ENCODE results near the gene NAV2. TPM values are rescaled to one million over a fixed set of nuclear protein-coding genes. Genes with fewer than 3 reads are reported as not detected.

The NAV2 gene
- polyA plus RNA-seq, 1 donor from 2014 or later = 3.0 TPM

- H3K9me3 ChIP-seq (ENCODE audit: low read length) = no peaks in the 10 kb centered on the region
- H2AFZ ChIP-seq (ENCODE audit: low read depth, low read length) = no peak overlapping the region
- H3K79me2 ChIP-seq (replicated peaks; ENCODE audit: insufficient read depth, low read length) = no peaks in the 10 kb centered on the region
- H3K27ac ChIP-seq (ENCODE audit: low read length) = no peak overlapping the region
- H4K20me1 ChIP-seq (ENCODE audit: insufficient read depth) = no peaks in the 10 kb centered on the region
- no peak overlapping the region for H3K9ac ChIP-seq (ENCODE audit: low read length)
- H3K36me3 ChIP-seq (ENCODE audit: insufficient read depth, low read length) = no peaks in the 10 kb centered on the region
- no peaks in the 10 kb centered on the region for H3K27me3 ChIP-seq (ENCODE audit: insufficient read depth, low read depth, low read length)
- H3K9me2 ChIP-seq (ENCODE audit: insufficient read depth, low read length) = no peaks in the 10 kb centered on the region
- TF ChIP-seq TAF1 (IDR thresholded peaks at IDR 0.05; ENCODE audit: low read depth) (no peak), RAD21 (conservative IDR thresholded peaks at IDR 0.05) (no peak), EZH2 (IDR thresholded peaks at IDR 0.05; ENCODE audit: borderline replicate concordance, insufficient read depth, low read length, poor library complexity, severe bottlenecking) (no peak)
- TF ChIP-seq, protein P1, sequence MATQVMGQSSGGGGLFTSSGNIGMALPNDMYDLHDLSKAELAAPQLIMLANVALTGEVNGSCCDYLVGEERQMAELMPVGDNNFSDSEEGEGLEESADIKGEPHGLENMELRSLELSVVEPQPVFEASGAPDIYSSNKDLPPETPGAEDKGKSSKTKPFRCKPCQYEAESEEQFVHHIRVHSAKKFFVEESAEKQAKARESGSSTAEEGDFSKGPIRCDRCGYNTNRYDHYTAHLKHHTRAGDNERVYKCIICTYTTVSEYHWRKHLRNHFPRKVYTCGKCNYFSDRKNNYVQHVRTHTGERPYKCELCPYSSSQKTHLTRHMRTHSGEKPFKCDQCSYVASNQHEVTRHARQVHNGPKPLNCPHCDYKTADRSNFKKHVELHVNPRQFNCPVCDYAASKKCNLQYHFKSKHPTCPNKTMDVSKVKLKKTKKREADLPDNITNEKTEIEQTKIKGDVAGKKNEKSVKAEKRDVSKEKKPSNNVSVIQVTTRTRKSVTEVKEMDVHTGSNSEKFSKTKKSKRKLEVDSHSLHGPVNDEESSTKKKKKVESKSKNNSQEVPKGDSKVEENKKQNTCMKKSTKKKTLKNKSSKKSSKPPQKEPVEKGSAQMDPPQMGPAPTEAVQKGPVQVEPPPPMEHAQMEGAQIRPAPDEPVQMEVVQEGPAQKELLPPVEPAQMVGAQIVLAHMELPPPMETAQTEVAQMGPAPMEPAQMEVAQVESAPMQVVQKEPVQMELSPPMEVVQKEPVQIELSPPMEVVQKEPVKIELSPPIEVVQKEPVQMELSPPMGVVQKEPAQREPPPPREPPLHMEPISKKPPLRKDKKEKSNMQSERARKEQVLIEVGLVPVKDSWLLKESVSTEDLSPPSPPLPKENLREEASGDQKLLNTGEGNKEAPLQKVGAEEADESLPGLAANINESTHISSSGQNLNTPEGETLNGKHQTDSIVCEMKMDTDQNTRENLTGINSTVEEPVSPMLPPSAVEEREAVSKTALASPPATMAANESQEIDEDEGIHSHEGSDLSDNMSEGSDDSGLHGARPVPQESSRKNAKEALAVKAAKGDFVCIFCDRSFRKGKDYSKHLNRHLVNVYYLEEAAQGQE (IDR thresholded peaks at IDR 0.05; ENCODE audit: borderline replicate concordance) = no peak
- TF ChIP-seq, protein P2, sequence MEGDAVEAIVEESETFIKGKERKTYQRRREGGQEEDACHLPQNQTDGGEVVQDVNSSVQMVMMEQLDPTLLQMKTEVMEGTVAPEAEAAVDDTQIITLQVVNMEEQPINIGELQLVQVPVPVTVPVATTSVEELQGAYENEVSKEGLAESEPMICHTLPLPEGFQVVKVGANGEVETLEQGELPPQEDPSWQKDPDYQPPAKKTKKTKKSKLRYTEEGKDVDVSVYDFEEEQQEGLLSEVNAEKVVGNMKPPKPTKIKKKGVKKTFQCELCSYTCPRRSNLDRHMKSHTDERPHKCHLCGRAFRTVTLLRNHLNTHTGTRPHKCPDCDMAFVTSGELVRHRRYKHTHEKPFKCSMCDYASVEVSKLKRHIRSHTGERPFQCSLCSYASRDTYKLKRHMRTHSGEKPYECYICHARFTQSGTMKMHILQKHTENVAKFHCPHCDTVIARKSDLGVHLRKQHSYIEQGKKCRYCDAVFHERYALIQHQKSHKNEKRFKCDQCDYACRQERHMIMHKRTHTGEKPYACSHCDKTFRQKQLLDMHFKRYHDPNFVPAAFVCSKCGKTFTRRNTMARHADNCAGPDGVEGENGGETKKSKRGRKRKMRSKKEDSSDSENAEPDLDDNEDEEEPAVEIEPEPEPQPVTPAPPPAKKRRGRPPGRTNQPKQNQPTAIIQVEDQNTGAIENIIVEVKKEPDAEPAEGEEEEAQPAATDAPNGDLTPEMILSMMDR (IDR thresholded peaks at IDR 0.05; ENCODE audit: poor library complexity, severe bottlenecking) = no peak
- no peak overlapping the region for H3K4me3 ChIP-seq (ENCODE audit: low read length)
- H3F3A ChIP-seq (ENCODE audit: insufficient read depth, low read length, poor library complexity, severe bottlenecking) = no peaks in the 10 kb centered on the region
- no peak overlapping the region for H3K4me2 ChIP-seq (ENCODE audit: low read length)
Measured at GRCh38 chr11:19989191-19989590, 276.6 kb downstream of the NAV2 start.

- TF ChIP-seq, protein P2 (IDR thresholded peaks at IDR 0.05; ENCODE audit: poor library complexity, severe bottlenecking) = no peak
- TF ChIP-seq MXI1 (conservative IDR thresholded peaks at IDR 0.05; ENCODE audit: poor library complexity, severe bottlenecking) = no peak
- TF ChIP-seq EZH2 (IDR thresholded peaks at IDR 0.05; ENCODE audit: borderline replicate concordance, insufficient read depth, low read length, poor library complexity, severe bottlenecking) = no peak
- no peak for TF ChIP-seq SMC3 (conservative IDR thresholded peaks at IDR 0.05; ENCODE audit: poor library complexity)
- no peak for TF ChIP-seq RAD21 (conservative IDR thresholded peaks at IDR 0.05)
- no peak for TF ChIP-seq TAF1 (IDR thresholded peaks at IDR 0.05; ENCODE audit: low read depth)
- no peak for TF ChIP-seq EP300 (conservative IDR thresholded peaks at IDR 0.05; ENCODE audit: poor library complexity, severe bottlenecking)
- TF ChIP-seq POLR2AphosphoS5 (IDR thresholded peaks at IDR 0.05) = no peak
- TF ChIP-seq, protein P1 (IDR thresholded peaks at IDR 0.05; ENCODE audit: borderline replicate concordance) = no peak
- Histone ChIP-seq H3K4me3 (ENCODE audit: low read length) (no peak overlapping the region), H3K36me3 (ENCODE audit: insufficient read depth, low read length) (no peaks in the 10 kb centered on the region), H3K9ac (ENCODE audit: low read length) (no peak overlapping the region), H3K4me2 (ENCODE audit: low read length) (no peak overlapping the region), H3K79me2 (replicated peaks; ENCODE audit: insufficient read depth, low read length) (no peaks in the 10 kb centered on the region), H3K27ac (ENCODE audit: low read length) (no peak overlapping the region), H3F3A (ENCODE audit: insufficient read depth, low read length, poor library complexity, severe bottlenecking) (no peaks in the 10 kb centered on the region), H3K9me3 (ENCODE audit: low read length) (no peaks in the 10 kb centered on the region), H4K20me1 (ENCODE audit: insufficient read depth) (no peaks in the 10 kb centered on the region), H3K27me3 (ENCODE audit: insufficient read depth, low read depth, low read length) (no peaks in the 10 kb centered on the region), H2AFZ (ENCODE audit: low read depth, low read length) (no peak overlapping the region), H3K9me2 (ENCODE audit: insufficient read depth, low read length) (no peaks in the 10 kb centered on the region)
Measured at GRCh38 chr11:19992162-19992561, 279.5 kb downstream of the NAV2 start.

Data from neural cell (in vitro differentiated cells).